HepG2 (cell line): ENCODE data around the gene DNLZ. TPM values are rescaled to one million over a fixed set of nuclear protein-coding genes. Genes with fewer than 3 reads are reported as not detected.

Experiments used
- ATAC-seq: fragments of 200-7000 bp; cut with Tn5 transposase; 3 replicates; pipeline ENCODE4 v1.9.1; 2020; ENCODE audit warnings: mild to moderate bottlenecking, moderate library complexity
- BruUV-seq: library from RNA; stranded (reverse); fragments of 400-500 nt; replicated peaks from 2 replicates; lab custom pipeline; 2021; lab: Mats Ljungman, UMichigan
- CTCF ChIA-PET: fragments of 300-600 bp; formaldehyde crosslinking; extraction: SDS; loops from one replicate; lab custom pipeline; 2021; ENCODE audit warnings: low total read pairs, inconsistent platforms, low intra/inter-chr PET ratio; lab: Yijun Ruan, JAX
- POLR2A ChIA-PET: fragments of 350-600 bp; sonication (Branson Sonifier 250); formaldehyde crosslinking; loops from one replicate; lab custom pipeline; 2020; ENCODE audit warnings: antibody characterized with exemption, inconsistent platforms; lab: Yijun Ruan, JAX
- DNase-seq: peaks from one replicate; pipeline ENCODE4 v3.0.0-alpha.2; 2015; ENCODE audit warnings: low spot score
- FAIRE-seq: peaks from 3 replicates; lab custom pipeline; 2011; peaks lifted over from hg19 to GRCh38; lab: Jason Lieb, UNC
- H2AFZ ChIP-seq: one replicate; pipeline ENCODE4 v1.6.1; 2011; ENCODE audit warnings: low read length, inconsistent platforms
- H3K27ac ChIP-seq: fragments of 300-600 bp; 3 replicates; pipeline ENCODE4 v1.8.0; 2011; ENCODE audit warnings: mixed run types, mild to moderate bottlenecking, mixed read lengths, low read length, inconsistent platforms; ENCODE audit not compliant: insufficient read depth; ENCODE audit errors: extremely low read length
- H3K27me3 ChIP-seq, 2 experiments: fragments of 200-600 bp in 1 of 2; 2 replicates in 1 of 2; 3 replicates in 1 of 2; pipeline versions ENCODE4 v1.6.0 to v1.8.0; 2011; ENCODE audit warnings: low read length in 2 of 2, mild to moderate bottlenecking in 2 of 2, moderate library complexity in 2 of 2, inconsistent platforms in 1 of 2; ENCODE audit not compliant: insufficient read depth in 2 of 2, control insufficient read depth in 1 of 2
- H3K36me3 ChIP-seq, 2 experiments: fragments of 200-600 bp in 1 of 2; replicated peaks in 1 of 2; 2 replicates in 1 of 2; 3 replicates in 1 of 2; pipeline versions ENCODE4 v1.5.1 to v1.8.0; 2011; ENCODE audit warnings: low read length in 2 of 2, inconsistent platforms in 1 of 2; ENCODE audit not compliant: insufficient read depth in 2 of 2, control insufficient read depth in 1 of 2
- H3K4me1 ChIP-seq: 2 replicates; pipeline ENCODE4 v1.5.1; 2012; ENCODE audit warnings: low read length, inconsistent platforms; ENCODE audit not compliant: insufficient read depth
- H3K4me2 ChIP-seq: 2 replicates; pipeline ENCODE4 v1.6.0; 2011; ENCODE audit warnings: low read depth, low read length, inconsistent platforms
- H3K4me3 ChIP-seq, 3 experiments: fragments of 200-600 bp in 1 of 3; sonication (generic), shearing (Covaris generic) in 1 of 3; replicated peaks in 1 of 3; 2 replicates each; pipeline ENCODE4 v1.5.1; 2011 to 2016; ENCODE audit warnings: low read length in 3 of 3, inconsistent platforms in 2 of 3, low read depth in 2 of 3, mild to moderate bottlenecking in 2 of 3, control low read depth in 1 of 3, mixed read lengths in 1 of 3; ENCODE audit not compliant: insufficient read depth in 1 of 3
- H3K79me2 ChIP-seq: one replicate; pipeline ENCODE4 v1.6.1; 2011; ENCODE audit warnings: low read length, inconsistent platforms; ENCODE audit not compliant: insufficient read depth
- H3K9ac ChIP-seq: 2 replicates; pipeline ENCODE4 v1.6.0; 2011; ENCODE audit warnings: mild to moderate bottlenecking, low read depth, low read length, inconsistent platforms; ENCODE audit not compliant: insufficient read depth
- H3K9me3 ChIP-seq: 2 replicates; pipeline ENCODE4 v1.5.1; 2012; ENCODE audit warnings: mild to moderate bottlenecking, low read length
- H4K20me1 ChIP-seq: 2 replicates; pipeline ENCODE4 v1.6.0; 2011; ENCODE audit warnings: inconsistent platforms, mild to moderate bottlenecking, low read length, moderate library complexity; ENCODE audit not compliant: insufficient read depth
- CENPBD1 ChIP-seq: sonication (generic); formaldehyde crosslinking; IDR thresholded peaks from 2 replicates; pipeline ENCODE4 v1.8.0; 2022; ENCODE audit warnings: missing genetic modification reagents, low read depth, mild to moderate bottlenecking, borderline replicate concordance
- CENPX ChIP-seq: sonication (generic); formaldehyde crosslinking; IDR thresholded peaks from 2 replicates; pipeline ENCODE4 v1.9.0; 2021; ENCODE audit warnings: mild to moderate bottlenecking, missing genetic modification reagents, moderate library complexity
- GFI1 ChIP-seq: sonication (generic); formaldehyde crosslinking; IDR thresholded peaks from 2 replicates; pipeline ENCODE4 v1.5.0; 2020; ENCODE audit warnings: missing genetic modification reagents, mild to moderate bottlenecking, borderline replicate concordance
- RXRA ChIP-seq: sonication (generic); formaldehyde crosslinking; IDR thresholded peaks from 2 replicates; pipeline ENCODE4 v1.5.1; 2020; ENCODE audit warnings: missing genetic modification reagents
- ZNF407 ChIP-seq: sonication (generic); formaldehyde crosslinking; IDR thresholded peaks from one replicate; pipeline ENCODE4 v1.5.1; 2020; ENCODE audit warnings: mild to moderate bottlenecking, missing genetic modification reagents; ENCODE audit errors: not compliant biosample characterization
- WGBS: methylation state at CpG from one replicate; pipeline ENCODE4 v1.1.6; 2017; ENCODE audit warnings: low lambda C conversion rate; 5-methylcytosine and 5-hydroxymethylcytosine counted together
- in situ Hi-C: cut with HindIII; loops from 2 replicates; pipeline ENCODE4 v1.10.0; 2017; ENCODE audit warnings: low pct_unique_long_range_greater_than_20kb; ENCODE audit not compliant: extremely low pct_ligation_motif_present
- intact Hi-C: fragments of 100-400 bp; cut with micrococcal nuclease; formaldehyde crosslinking; loops from one replicate; pipeline ENCODE4 v1.10.0; 2022; ENCODE audit not compliant: unreplicated experiment
- polyA plus RNA-seq, 8 experiments: library from polyadenylated mRNA; depleted of rRNA in 3 of 8; stranded (reverse) in 7 of 8; unstranded in 1 of 8; fragments of >200 nt; fragmentation: Illumina TruSeq in 4 of 8; extraction: Trizol in 4 of 8; gene quantifications; 2 replicates each; pipeline versions ENCODE4 v1.2.1 to v1.2.3, GENCODE V29; 2011 to 2016; ENCODE audit warnings: low read depth in 4 of 8, missing spikeins in 1 of 8, mixed read lengths in 1 of 8; ENCODE audit not compliant: insufficient read depth in 1 of 8
- total RNA-seq, 5 experiments: library from RNA; depleted of rRNA; stranded (reverse); fragments of >200 nt; fragmentation: Illumina TruSeq; extraction: Trizol; gene quantifications; 2 replicates each; pipeline ENCODE4 v1.2.3, GENCODE V29; 2016; ENCODE audit warnings: low read depth in 1 of 5

DNLZ gene
- total and polyA plus RNA-seq, 2 of the 13 experiments (the other 11 are each of a cell fraction or from before 2014, with no cell fraction given) = 3.4 to 8.0 TPM

DNA sequence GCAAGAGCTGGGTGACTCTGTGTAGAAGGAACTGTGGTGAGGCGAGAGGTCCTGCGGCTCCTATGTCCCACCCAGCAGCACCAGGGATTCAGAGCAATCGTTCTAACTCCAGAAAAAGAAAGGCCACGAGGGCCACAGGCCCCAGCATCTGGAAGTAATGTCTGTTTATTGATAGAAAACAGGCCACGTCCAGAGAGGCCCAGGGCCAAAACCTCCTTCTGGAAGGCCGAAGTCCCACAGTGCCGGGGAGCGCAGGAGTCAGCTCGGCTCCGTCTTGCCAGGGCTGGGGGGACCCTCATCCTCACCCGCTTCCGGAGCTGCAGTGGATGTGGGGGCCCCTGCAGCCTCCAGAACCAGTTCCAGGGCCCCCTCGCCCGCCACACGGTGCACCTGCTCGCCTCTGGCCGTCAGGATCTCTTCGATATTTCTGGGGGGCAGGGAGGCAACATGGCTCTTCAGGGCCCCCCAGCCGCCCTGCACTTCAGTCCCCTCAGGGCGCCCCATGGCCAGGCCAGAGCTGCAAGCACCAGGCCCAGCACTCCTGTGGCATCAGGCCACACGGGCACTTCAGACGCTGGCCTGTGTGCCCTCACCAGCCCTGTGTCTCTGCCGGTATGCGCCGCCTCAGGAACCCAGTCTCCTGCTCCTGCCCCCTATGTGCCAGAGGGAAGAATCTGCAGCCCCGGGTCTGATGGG lies 1.6 kb downstream of the DNLZ start:
- no peaks in the 10 kb centered on the region for H3K36me3 ChIP-seq
- no peaks in the 10 kb centered on the region for H3K79me2 ChIP-seq
- intact Hi-C loops = loop anchor here (2.0 kb wide), 1 partner anchor 17 kb away; no protein-coding TSS in a partner anchor
- in situ Hi-C loops = no loop called here
- POLR2A ChIA-PET = interaction anchor here (2.1 to 2.8 kb wide), 3 partner anchors 10 to 17 kb away, joined by 8 to 73 read pairs (median 38); partner anchors contain the start of gene CARD9
- no peak overlapping the region for H3K27ac ChIP-seq
- no peak overlapping the region for H3K4me2 ChIP-seq
- BruUV-seq = no TSS peak
- H3K9me3 ChIP-seq = no peaks in the 10 kb centered on the region
- no peaks in the 10 kb centered on the region for H4K20me1 ChIP-seq
- 87% methylated on average over 8 of the region's 26 CpGs for WGBS
- no peak overlapping the region for H2AFZ ChIP-seq
- peaks cover 24% of the 10 kb centered on the region for H3K4me1 ChIP-seq
- H3K4me3 ChIP-seq = no peak overlapping the region
- no peak overlapping the region for H3K9ac ChIP-seq
- CTCF ChIA-PET = no interaction called here
- no peak for TF ChIP-seq CENPBD1
- 0 out of 2 replicates have a peak, but pooled peaks have one; percentile 7 for TF ChIP-seq RXRA (CRISPR knock-in tag)
- TF ChIP-seq CENPX = no peak
- no peak for TF ChIP-seq ZNF407
- no peak for TF ChIP-seq GFI1 (CRISPR knock-in tag)
- no peak for FAIRE-seq
- no peaks in the 10 kb centered on the region for H3K27me3 ChIP-seq
- ATAC-seq = no peak
- DNase-seq = no peak
